ENCODE measurements around the gene SYNRG. TPM values are rescaled to one million over a fixed set of nuclear protein-coding genes. Genes with fewer than 3 reads are reported as not detected.

SYNRG gene
- total and polyA plus RNA-seq, 4 donors: 6.5 to 20.5 (median 15.9) TPM

- 43% methylated on average over 24 of the region's 24 CpGs for WGBS
- peak overlapping the region; percentile 53 to 75 for H3K9ac ChIP-seq (ENCODE audit: low read depth in 1 of 2, low read length in 2 of 2)
- H3K36me3 ChIP-seq (ENCODE audit: control insufficient read depth in 4 of 4, insufficient read depth in 3 of 4, low read depth in 1 of 4, low read length in 3 of 4): no peaks in the 10 kb centered on the region
- DNase-seq (ENCODE audit: low spot score): no peak
- peak overlapping the region; percentile 80 to 81 for H3K27ac ChIP-seq (ENCODE audit: low read depth in 1 of 2, low read length in 2 of 2)
- no peaks in the 10 kb centered on the region for H3K27me3 ChIP-seq (ENCODE audit: control insufficient read depth in 4 of 4, insufficient read depth in 4 of 4, low read length in 3 of 4)
- no peaks in the 10 kb centered on the region for H3K9me3 ChIP-seq (ENCODE audit: control insufficient read depth in 4 of 4, low read length in 3 of 4)
- H3K4me3 ChIP-seq (ENCODE audit: low read depth in 1 of 3, low read length in 3 of 3): peak overlapping the region; percentile 83 to 90 (median 87)
- peaks cover 0 to 54% (median 42%) of the 10 kb centered on the region in 4 donors for H3K4me1 ChIP-seq (ENCODE audit: control insufficient read depth in 4 of 4, insufficient read depth in 4 of 4, low read length in 3 of 4)
- TF ChIP-seq EGR1 (IDR thresholded peaks at IDR 0.05; ENCODE audit: low read depth in 2 of 2): no peak
- peak in 1 of 2 donors; percentile 66 for TF ChIP-seq JUND (IDR thresholded peaks at IDR 0.05)
- TF ChIP-seq GABPA (IDR thresholded peaks at IDR 0.05 in 1 of 2, conservative IDR thresholded peaks at IDR 0.05 in 1 of 2): no peak
- TF ChIP-seq FOXA2 (IDR thresholded peaks at IDR 0.05): no peak
- no peak for TF ChIP-seq RAD21 (IDR thresholded peaks at IDR 0.05)
- TF ChIP-seq HNF4A (conservative IDR thresholded peaks at IDR 0.05): no peak
- TF ChIP-seq CTCF (IDR thresholded peaks at IDR 0.05; ENCODE audit: low read depth, low read length, missing input control): no peak
- TF ChIP-seq NR2F2 (IDR thresholded peaks at IDR 0.05): peak; percentile 12
These were observed 118.3 kb downstream of the SYNRG start for GRCh38 chr17:37490638-37491614.

GRCh38 chr17:37490022-37490587 lies 119.1 kb downstream of the SYNRG start:
- Histone ChIP-seq H3K36me3 (ENCODE audit: control insufficient read depth in 4 of 4, insufficient read depth in 3 of 4, low read depth in 1 of 4, low read length in 3 of 4) (no peaks in the 10 kb centered on the region), H3K27me3 (ENCODE audit: control insufficient read depth in 4 of 4, insufficient read depth in 4 of 4, low read length in 3 of 4) (no peaks in the 10 kb centered on the region), H3K4me1 (ENCODE audit: control insufficient read depth in 4 of 4, insufficient read depth in 4 of 4, low read length in 3 of 4) (peaks cover 0 to 52% (median 41%) of the 10 kb centered on the region in 4 donors), H3K9ac (ENCODE audit: low read depth in 1 of 2, low read length in 2 of 2) (peak overlapping the region; percentile 53 to 75), H3K4me3 (ENCODE audit: low read depth in 1 of 3, low read length in 3 of 3) (peak overlapping the region; percentile 83 to 90 (median 87)), H3K9me3 (ENCODE audit: control insufficient read depth in 4 of 4, low read length in 3 of 4) (no peaks in the 10 kb centered on the region), H3K27ac (ENCODE audit: low read depth in 1 of 2, low read length in 2 of 2) (peak overlapping the region; percentile 80 to 81)
- WGBS: under 1% methylated on average over 56 of the region's 56 CpGs
- TF ChIP-seq CTCF (IDR thresholded peaks at IDR 0.05; ENCODE audit: low read depth, low read length, missing input control): peak; percentile 20
- TF ChIP-seq ZBTB33 (IDR thresholded peaks at IDR 0.05): no peak
- TF ChIP-seq HNF4A (conservative IDR thresholded peaks at IDR 0.05): no peak
- peak; percentile 60 for DNase-seq (ENCODE audit: low spot score)

Data from liver (tissue), 9 donors.